CD14-positive monocyte (primary cell): ENCODE measurements around the gene TNFRSF25. TPM values are rescaled to one million over a fixed set of nuclear protein-coding genes. Genes with fewer than 3 reads are reported as not detected.

Experiments
- DNase-seq, 3 donors: peaks; one replicate each; pipeline ENCODE4 v3.0.0-alpha.2; 2011 to 2022
- H2AFZ ChIP-seq: 2 replicates; pipeline ENCODE4 v1.6.0; 2012; ENCODE audit warnings: mild to moderate bottlenecking, low read depth, low read length, inconsistent platforms; ENCODE audit not compliant: insufficient read depth, poor library complexity, severe bottlenecking
- H3K27ac ChIP-seq, 2 donors: 1 replicate in 1 of 2; 2 replicates in 1 of 2; pipeline ENCODE4 v1.5.1; 2012 to 2013; ENCODE audit warnings: low read length in 2 of 2, control low read depth in 1 of 2, inconsistent platforms in 1 of 2, low read depth in 1 of 2, mild to moderate bottlenecking in 1 of 2
- H3K27me3 ChIP-seq, 2 donors: one replicate each; pipeline versions ENCODE4 v1.6.0 to v1.6.1; 2011 to 2013; ENCODE audit warnings: low read length in 2 of 2; ENCODE audit not compliant: control insufficient read depth in 2 of 2, insufficient read depth in 2 of 2
- H3K36me3 ChIP-seq, 2 donors: replicated peaks in 1 of 2; 1 replicate in 1 of 2; 2 replicates in 1 of 2; pipeline versions ENCODE4 v1.5.1 to v1.6.1; 2012 to 2013; ENCODE audit warnings: low read length in 2 of 2, control low read depth in 1 of 2, inconsistent platforms in 1 of 2, mild to moderate bottlenecking in 1 of 2; ENCODE audit not compliant: insufficient read depth in 2 of 2, control insufficient read depth in 1 of 2
- H3K4me1 ChIP-seq, 2 donors: 1 replicate in 1 of 2; 2 replicates in 1 of 2; pipeline versions ENCODE4 v1.5.1 to v1.6.1; 2012 to 2013; ENCODE audit warnings: low read length in 2 of 2, control low read depth in 1 of 2, inconsistent platforms in 1 of 2, mild to moderate bottlenecking in 1 of 2, moderate library complexity in 1 of 2; ENCODE audit not compliant: insufficient read depth in 2 of 2, control insufficient read depth in 1 of 2
- H3K4me2 ChIP-seq: replicated peaks from 2 replicates; pipeline ENCODE3; 2012; ENCODE audit warnings: low read length, moderate library complexity, mild to moderate bottlenecking; ENCODE audit not compliant: poor library complexity, severe bottlenecking; ENCODE audit errors: extremely low read depth
- H3K4me3 ChIP-seq, 3 experiments: fragments of 200-600 bp in 1 of 3; sonication (generic) in 1 of 3; replicated peaks in 1 of 3; 1 replicate in 2 of 3; 2 replicates in 1 of 3; pipeline ENCODE4 v1.5.1; 2011 to 2013; ENCODE audit warnings: low read length in 3 of 3, mild to moderate bottlenecking in 3 of 3, control low read depth in 2 of 3, low read depth in 2 of 3, inconsistent platforms in 1 of 3, moderate library complexity in 1 of 3
- H3K79me2 ChIP-seq: 2 replicates; pipeline ENCODE4 v1.6.0; 2012; ENCODE audit warnings: mild to moderate bottlenecking, control low read depth, inconsistent platforms, low read length, moderate library complexity; ENCODE audit not compliant: insufficient read depth
- H3K9ac ChIP-seq: 2 replicates; pipeline ENCODE4 v1.6.0; 2017; ENCODE audit warnings: low read length, mild to moderate bottlenecking; ENCODE audit not compliant: insufficient read depth, poor library complexity, severe bottlenecking
- H3K9me3 ChIP-seq, 2 donors: replicated peaks in 1 of 2; 1 replicate in 1 of 2; 2 replicates in 1 of 2; pipeline versions ENCODE4 v1.5.1 to v1.6.1; 2012 to 2013; ENCODE audit warnings: low read length in 2 of 2, control low read depth in 1 of 2; ENCODE audit not compliant: control insufficient read depth in 1 of 2, insufficient read depth in 1 of 2
- H4K20me1 ChIP-seq: 2 replicates; pipeline ENCODE4 v1.6.0; 2012; ENCODE audit warnings: mild to moderate bottlenecking, low read length, control low read depth, moderate library complexity; ENCODE audit not compliant: insufficient read depth
- H3K27ac Mint-ChIP-seq, 7 donors: one replicate each; pipeline ENCODE4 v1.8.0; 2020; ENCODE audit warnings: mild to moderate bottlenecking in 7 of 7, mixed read lengths in 7 of 7, moderate library complexity in 6 of 7, inconsistent platforms in 2 of 7
- H3K27me3 Mint-ChIP-seq, 3 donors: one replicate each; pipeline ENCODE4 v1.8.0; 2021 to 2022; ENCODE audit warnings: low read depth in 3 of 3, mild to moderate bottlenecking in 3 of 3, mixed read lengths in 3 of 3, moderate library complexity in 3 of 3, inconsistent platforms in 1 of 3
- H3K36me3 Mint-ChIP-seq, 2 donors: one replicate each; pipeline ENCODE4 v1.8.0; 2020; ENCODE audit warnings: mixed read lengths in 2 of 2, inconsistent platforms in 1 of 2, mild to moderate bottlenecking in 1 of 2
- H3K4me1 Mint-ChIP-seq: one replicate; pipeline ENCODE4 v1.8.0; 2020; ENCODE audit warnings: mild to moderate bottlenecking, mixed read lengths
- H3K4me3 Mint-ChIP-seq, 2 donors: one replicate each; pipeline ENCODE4 v1.8.0; 2020; ENCODE audit warnings: mild to moderate bottlenecking in 2 of 2, mixed read lengths in 2 of 2, moderate library complexity in 1 of 2
- H3K9me3 Mint-ChIP-seq, 7 donors: one replicate each; pipeline ENCODE4 v1.8.0; 2020 to 2022; ENCODE audit warnings: mixed read lengths in 7 of 7, mild to moderate bottlenecking in 6 of 7, moderate library complexity in 6 of 7, inconsistent platforms in 2 of 7
- WGBS: methylation state at CpG from one replicate; pipeline ENCODE4 v1.1.5; 2013; ENCODE audit warnings: missing lambda C conversion rate; ENCODE audit not compliant: insufficient coverage; 5-methylcytosine and 5-hydroxymethylcytosine counted together
- intact Hi-C, 2 donors: fragments of 100-400 bp; cut with micrococcal nuclease; formaldehyde crosslinking; loops; one replicate each; pipeline versions ENCODE4 v1.15.0 to v1.15.1; 2023
- polyA plus RNA-seq, 3 donors: library from polyadenylated mRNA; depleted of rRNA in 1 of 3; unstranded in 2 of 3; stranded (reverse) in 1 of 3; fragments of 300-500 nt in 2 of 3; fragments of >200 nt in 1 of 3; fragmentation: Illumina TruSeq in 2 of 3; gene quantifications; 1 replicate in 2 of 3; 2 replicates in 1 of 3; pipeline ENCODE4 v1.2.3, GENCODE V29; 2012 to 2021
- TF ChIP-seq, protein P1 (sequence below): fragments of 200-600 bp; IDR thresholded peaks from one replicate; pipeline ENCODE4 v1.8.0; 2022; ENCODE audit warnings: antibody characterized with exemption, mild to moderate bottlenecking

TNFRSF25 gene
- polyA plus RNA-seq, 3 donors: 0.33 to 3.0 (median 0.48) TPM

DNA sequence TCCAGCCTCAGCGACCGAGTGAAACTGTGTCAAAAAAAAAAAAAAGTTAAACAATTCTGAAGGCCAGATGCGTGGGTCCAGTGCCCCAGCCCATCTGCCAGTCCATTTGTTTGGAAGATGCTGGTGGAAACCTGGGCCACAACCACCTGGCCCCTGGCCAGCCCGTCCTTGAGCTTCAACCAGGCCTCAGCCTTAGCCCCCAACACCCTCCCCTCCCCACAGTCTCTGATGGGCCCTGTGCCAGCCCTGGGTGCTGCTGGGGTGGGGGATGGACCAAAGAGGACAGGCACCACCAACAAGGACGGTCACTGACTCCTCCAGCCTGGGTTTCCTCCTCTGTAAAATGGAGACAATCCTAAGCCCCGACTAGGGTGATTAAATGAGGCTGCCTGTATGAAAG, 45.1 kb upstream of the TNFRSF25 start:
- Histone ChIP-seq H3K4me1 (peaks cover 0 to 3% of the 10 kb centered on the region in 2 donors), H3K36me3 (no peaks in the 10 kb centered on the region), H3K4me2 (no peak overlapping the region), H3K27me3 (no peaks in the 10 kb centered on the region), H4K20me1 (no peaks in the 10 kb centered on the region), H3K9me3 (no peaks in the 10 kb centered on the region), H3K9ac (no peak overlapping the region), H3K79me2 (no peaks in the 10 kb centered on the region), H2AFZ (no peak overlapping the region), H3K27ac (no peak overlapping the region), H3K4me3 (no peak overlapping the region)
- intact Hi-C loops: no loop called here
- DNase-seq: no peak
- no peaks in the 10 kb centered on the region for H3K36me3 Mint-ChIP-seq
- no peak overlapping the region for H3K27ac Mint-ChIP-seq
- no peaks in the 10 kb centered on the region for H3K9me3 Mint-ChIP-seq
- WGBS: 100% methylated on average over 4 of the region's 6 CpGs
- TF ChIP-seq, protein P1, sequence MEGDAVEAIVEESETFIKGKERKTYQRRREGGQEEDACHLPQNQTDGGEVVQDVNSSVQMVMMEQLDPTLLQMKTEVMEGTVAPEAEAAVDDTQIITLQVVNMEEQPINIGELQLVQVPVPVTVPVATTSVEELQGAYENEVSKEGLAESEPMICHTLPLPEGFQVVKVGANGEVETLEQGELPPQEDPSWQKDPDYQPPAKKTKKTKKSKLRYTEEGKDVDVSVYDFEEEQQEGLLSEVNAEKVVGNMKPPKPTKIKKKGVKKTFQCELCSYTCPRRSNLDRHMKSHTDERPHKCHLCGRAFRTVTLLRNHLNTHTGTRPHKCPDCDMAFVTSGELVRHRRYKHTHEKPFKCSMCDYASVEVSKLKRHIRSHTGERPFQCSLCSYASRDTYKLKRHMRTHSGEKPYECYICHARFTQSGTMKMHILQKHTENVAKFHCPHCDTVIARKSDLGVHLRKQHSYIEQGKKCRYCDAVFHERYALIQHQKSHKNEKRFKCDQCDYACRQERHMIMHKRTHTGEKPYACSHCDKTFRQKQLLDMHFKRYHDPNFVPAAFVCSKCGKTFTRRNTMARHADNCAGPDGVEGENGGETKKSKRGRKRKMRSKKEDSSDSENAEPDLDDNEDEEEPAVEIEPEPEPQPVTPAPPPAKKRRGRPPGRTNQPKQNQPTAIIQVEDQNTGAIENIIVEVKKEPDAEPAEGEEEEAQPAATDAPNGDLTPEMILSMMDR: no peak
- no peak overlapping the region for H3K4me3 Mint-ChIP-seq
- peaks cover 2% of the 10 kb centered on the region for H3K4me1 Mint-ChIP-seq
- H3K27me3 Mint-ChIP-seq: peaks cover 1 to 5% (median 2%) of the 10 kb centered on the region in 3 donors

DNA sequence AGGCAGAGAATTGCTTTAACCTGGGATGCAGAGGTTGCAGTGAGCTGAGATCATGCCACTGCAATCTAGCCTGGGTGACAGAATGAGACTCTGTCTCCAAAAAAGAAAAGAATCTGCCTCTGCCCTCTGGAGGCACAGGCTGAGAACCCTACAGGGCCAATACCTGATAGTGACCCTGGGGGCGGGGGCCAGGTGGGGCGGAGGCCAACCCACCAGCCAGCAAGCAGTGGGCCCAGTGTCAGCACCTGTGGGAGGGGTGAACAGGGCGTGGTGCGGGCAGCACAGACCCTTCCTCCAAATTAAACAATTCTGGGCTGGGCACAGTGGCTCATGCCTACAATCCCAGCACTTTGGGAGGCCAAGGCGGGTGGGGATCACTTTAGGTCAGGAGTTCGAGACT, 44.5 kb upstream of the TNFRSF25 start:
- peaks cover 2% of the 10 kb centered on the region for H3K4me1 Mint-ChIP-seq
- Histone ChIP-seq H3K4me2 (no peak overlapping the region), H3K9ac (no peak overlapping the region), H3K27ac (no peak overlapping the region), H3K4me3 (no peak overlapping the region), H3K36me3 (no peaks in the 10 kb centered on the region), H4K20me1 (no peaks in the 10 kb centered on the region), H3K4me1 (peaks cover 0 to 3% of the 10 kb centered on the region in 2 donors), H3K27me3 (no peaks in the 10 kb centered on the region), H3K79me2 (no peaks in the 10 kb centered on the region), H3K9me3 (no peaks in the 10 kb centered on the region), H2AFZ (no peak overlapping the region)
- no peak for DNase-seq
- no peak overlapping the region for H3K4me3 Mint-ChIP-seq
- no peaks in the 10 kb centered on the region for H3K36me3 Mint-ChIP-seq
- TF ChIP-seq, protein P1: no peak
- no peak overlapping the region for H3K27ac Mint-ChIP-seq
- no peaks in the 10 kb centered on the region for H3K9me3 Mint-ChIP-seq
- peaks cover 1 to 5% (median 2%) of the 10 kb centered on the region in 3 donors for H3K27me3 Mint-ChIP-seq
- 100% methylated on average over 1 of the region's 6 CpGs for WGBS
- intact Hi-C loops: no loop called here
